UCSD-AML1 (cell line): ENCODE results near the gene SEMA3C.

Experiments
- DNase-seq: peaks from one replicate; lab custom pipeline; 2025; ENCODE audit not compliant: unreplicated experiment; lab: John Stamatoyannopoulos, UW

Gene SEMA3C

GRCh38 chr7:80918909-80919721 lies at the start of gene SEMA3C:
Gene SEMA3C, minus strand, starts transcription at chr7:80919051. Its CDS starts 2,270 bp downstream, at chr7:80916781.
- DNase-seq: peak; percentile 4

- no peak for DNase-seq
These were observed 49.8 kb upstream of the SEMA3C start for GRCh38 chr7:80968606-80969005.

- DNase-seq: no peak
These were observed 49.1 kb upstream of the SEMA3C start for GRCh38 chr7:80967917-80968297.

- no peak for DNase-seq
These were observed 48.4 kb upstream of the SEMA3C start for GRCh38 chr7:80967071-80967916.

- DNase-seq: no peak
These were observed 41.5 kb upstream of the SEMA3C start for GRCh38 chr7:80960244-80960795.

GRCh38 chr7:80957226-80957777 lies 38.5 kb upstream of the SEMA3C start:
- DNase-seq: no peak

- DNase-seq: no peak
These were observed 35.3 kb upstream of the SEMA3C start for GRCh38 chr7:80954191-80954590.

GRCh38 chr7:80950550-80950967 lies 31.7 kb upstream of the SEMA3C start:
- no peak for DNase-seq

- DNase-seq: no peak
These were observed 30.6 kb upstream of the SEMA3C start for GRCh38 chr7:80949449-80949848.

GRCh38 chr7:80946858-80947257 lies 28.0 kb upstream of the SEMA3C start:
- no peak for DNase-seq

GRCh38 chr7:80945976-80946375 lies 27.1 kb upstream of the SEMA3C start:
- DNase-seq: no peak

GRCh38 chr7:80943342-80943741 lies 24.5 kb upstream of the SEMA3C start:
- DNase-seq: no peak

GRCh38 chr7:80942261-80943041 lies 23.6 kb upstream of the SEMA3C start:
- no peak for DNase-seq

GRCh38 chr7:80941208-80941758 lies 22.4 kb upstream of the SEMA3C start:
- no peak for DNase-seq

GRCh38 chr7:80940539-80941207 lies 21.8 kb upstream of the SEMA3C start:
- no peak for DNase-seq

- DNase-seq: no peak
These were observed 18.5 kb upstream of the SEMA3C start for GRCh38 chr7:80937336-80937735.

GRCh38 chr7:80935991-80936780 lies 17.3 kb upstream of the SEMA3C start:
- DNase-seq: no peak

GRCh38 chr7:80934321-80934720 lies 15.5 kb upstream of the SEMA3C start:
- DNase-seq: no peak

- no peak for DNase-seq
These were observed 13.7 kb upstream of the SEMA3C start for GRCh38 chr7:80932536-80932935.
